HG03139 (cell line): Measurements from ENCODE around the gene APPBP2.
A peak's percentile ranks its signal among the peaks of the same experiment; 100 is the strongest.
"Not testable (repeated sequence)": the region's sequence is repeated elsewhere in the genome, so short reads cannot be mapped to it uniquely, and the experiment has no call there.

ENCODE experiments used
- ATAC-seq: cut with Tn5 transposase; IDR thresholded peaks from one replicate; pipeline ENCODE4 v1.9.1; 2021; ENCODE audit not compliant: unreplicated experiment

APPBP2 gene

DNA sequence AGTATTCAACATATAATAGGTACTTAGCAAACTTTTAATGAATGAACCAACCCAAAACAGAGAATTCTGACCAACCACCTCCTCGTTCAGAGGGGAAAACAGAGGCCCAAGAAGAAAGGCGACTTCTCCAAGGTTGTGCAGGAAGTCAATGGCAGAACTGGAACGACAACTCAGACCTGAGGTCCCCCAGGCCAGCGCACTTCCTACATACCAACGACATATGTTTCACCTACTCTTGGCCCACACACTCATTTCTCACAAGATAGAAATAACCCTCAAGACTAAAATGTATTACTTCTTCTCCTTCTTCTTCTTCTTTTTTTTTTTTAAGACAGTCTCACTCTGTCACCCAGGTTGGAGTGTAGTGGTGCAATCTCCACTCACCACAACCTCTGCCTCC, 89.4 kb downstream of the APPBP2 start:
- ATAC-seq = no peak

DNA sequence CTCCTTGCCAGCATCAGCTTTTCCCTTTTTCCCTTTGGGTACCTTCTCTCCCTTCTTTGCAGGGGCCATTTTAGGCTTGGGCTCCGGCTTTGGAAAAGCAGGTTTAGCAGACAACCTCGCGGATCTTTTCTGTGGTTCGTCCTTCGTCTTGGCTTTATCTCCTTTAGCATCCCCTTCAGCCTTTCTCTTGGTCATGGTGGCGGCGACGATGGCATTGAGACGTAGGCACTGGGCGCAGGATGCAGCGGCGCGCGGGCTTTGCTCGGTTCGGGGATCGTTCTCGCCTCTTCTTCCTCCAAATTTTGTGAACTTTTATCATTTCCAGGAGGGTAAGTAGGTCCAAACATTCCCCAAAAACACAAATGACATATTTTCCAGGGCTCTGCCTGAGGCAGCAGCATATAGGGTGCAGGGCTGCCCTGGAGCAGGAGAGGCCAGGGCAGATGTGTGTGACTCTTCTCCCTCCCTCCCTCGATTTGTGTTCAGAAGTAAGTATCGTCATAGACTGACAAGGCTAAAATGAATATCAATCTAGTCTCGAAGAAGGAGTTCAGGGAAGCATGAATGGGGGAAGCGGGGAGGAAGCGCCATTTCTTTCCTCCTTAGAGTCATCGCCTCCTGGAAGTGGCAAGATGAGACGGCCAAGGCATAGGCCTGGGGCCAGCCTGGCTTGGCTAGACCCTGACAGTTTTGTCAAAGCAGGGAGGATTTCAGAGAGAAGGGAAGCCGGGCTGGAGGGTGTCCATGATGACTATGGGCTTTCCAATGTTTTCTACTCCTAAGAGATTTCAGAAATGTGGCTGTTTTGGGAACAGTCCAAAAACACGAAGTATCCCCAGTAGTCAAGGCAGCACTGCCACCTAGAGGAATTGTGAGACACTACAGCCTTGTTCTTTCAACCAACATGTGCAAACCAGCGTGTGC, 90.5 kb downstream of the APPBP2 start:
- no peak for ATAC-seq

DNA sequence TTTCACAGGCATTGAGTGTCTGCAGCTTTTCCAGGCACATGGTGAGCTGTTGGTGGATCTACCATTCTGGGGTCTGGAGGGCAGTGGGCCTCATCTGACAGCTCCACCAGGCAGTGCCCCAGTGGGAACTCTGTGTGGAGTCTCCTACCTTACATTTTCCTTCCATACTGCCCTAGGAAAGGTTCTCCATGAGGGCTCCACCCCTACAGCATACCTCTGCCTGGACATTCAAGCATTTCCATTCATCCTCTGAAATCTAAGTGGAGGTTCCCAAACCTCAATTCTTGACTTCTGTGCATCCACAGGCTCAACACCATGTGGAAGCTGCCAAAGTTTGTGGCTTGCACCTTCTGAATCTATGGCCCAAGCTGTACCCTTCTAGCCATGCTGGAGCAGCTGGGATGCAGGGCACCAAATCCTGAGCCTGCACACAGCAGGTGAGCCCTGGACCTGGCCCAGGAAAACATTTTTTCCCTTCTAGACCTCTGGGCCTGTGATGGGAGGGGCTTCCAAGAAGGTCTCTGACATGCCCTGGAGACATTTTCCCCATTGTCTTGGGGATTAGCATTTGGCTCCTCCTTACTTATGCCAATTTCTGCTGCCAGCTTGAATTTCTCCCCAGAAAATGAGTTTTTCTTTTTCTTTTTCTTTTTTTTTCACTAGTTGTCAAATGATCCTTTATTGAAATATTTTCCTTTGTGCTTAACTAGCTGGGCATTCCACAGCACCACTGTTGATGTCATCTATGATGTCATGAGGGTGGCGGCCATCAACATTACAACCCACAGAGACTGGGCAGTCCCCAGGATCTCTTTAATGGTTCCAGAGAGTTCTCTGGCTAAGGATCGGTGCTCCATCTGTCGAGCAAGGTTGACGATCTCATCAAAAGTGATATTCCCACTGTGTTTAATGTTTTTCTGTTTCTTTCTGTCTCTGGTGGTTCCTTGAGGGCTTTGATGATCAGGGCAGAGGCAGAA, 92.7 kb downstream of the APPBP2 start:
- ATAC-seq = not testable (repeated sequence)

DNA sequence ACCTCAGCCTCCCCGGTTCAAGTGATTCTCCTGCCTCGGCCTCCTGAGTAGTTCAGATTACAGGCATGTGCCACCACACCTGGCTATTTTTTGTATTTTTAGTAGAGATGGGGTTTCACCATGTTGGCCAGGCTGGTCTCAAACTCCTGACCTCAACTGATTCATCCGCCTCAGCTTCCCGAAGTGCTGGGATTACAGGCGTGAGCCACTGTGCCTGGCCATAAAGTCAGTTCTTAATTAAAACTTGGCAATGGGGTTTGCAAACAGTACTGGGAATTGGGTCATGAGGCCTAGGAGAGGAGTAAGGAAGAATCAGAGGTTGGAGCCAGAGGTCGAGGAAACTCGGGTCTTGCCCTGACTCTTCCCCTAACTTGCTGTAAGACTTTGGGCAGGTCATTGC, 95.5 kb downstream of the APPBP2 start:
- not testable (repeated sequence) for ATAC-seq

- not testable (repeated sequence) for ATAC-seq
Observed at GRCh38 chr17:60428491-60428890, 97.6 kb downstream of the APPBP2 start.

GRCh38 chr17:60426596-60426995, 99.4 kb downstream of the APPBP2 start:
- no peak for ATAC-seq

DNA sequence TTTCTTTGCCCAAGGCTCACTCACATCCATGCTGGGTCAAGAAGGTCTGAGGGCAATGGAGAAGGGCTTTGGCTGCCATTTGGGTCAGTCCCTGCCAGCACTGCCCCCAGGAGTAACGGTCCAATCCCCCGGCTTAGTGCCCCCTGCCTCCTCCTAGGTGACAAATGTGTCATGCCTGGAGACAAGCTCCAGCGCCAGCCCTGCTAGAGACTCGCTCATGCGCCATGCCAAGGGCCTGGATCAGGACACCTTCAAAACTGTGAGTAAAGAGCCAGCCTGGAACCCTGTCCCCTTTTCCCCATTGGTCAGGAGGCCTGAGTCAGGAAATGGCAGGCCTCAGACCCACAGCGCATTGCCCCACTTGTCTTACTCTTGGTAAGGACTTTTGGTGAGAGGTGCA, 100.4 kb downstream of the APPBP2 start:
- no peak for ATAC-seq

DNA sequence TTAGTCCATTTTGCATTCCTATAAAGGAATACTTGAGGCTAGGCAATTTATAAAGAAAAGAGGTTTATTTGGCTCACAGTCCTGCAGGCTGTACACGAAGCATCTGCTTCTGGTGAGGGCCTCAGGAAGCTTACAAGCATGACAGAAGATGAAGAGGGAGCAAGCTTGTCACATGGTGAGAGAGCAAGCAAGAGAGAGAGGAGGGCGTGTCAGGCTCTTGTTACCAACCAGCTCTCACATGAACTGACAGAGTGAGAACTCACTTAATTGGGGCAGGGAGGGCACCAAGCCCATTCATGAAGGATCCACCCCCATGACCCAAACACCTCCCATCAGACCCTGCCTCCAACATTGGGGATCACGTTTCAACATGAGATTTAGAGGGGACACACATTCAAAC, 102.2 kb downstream of the APPBP2 start:
- ATAC-seq = no peak

DNA sequence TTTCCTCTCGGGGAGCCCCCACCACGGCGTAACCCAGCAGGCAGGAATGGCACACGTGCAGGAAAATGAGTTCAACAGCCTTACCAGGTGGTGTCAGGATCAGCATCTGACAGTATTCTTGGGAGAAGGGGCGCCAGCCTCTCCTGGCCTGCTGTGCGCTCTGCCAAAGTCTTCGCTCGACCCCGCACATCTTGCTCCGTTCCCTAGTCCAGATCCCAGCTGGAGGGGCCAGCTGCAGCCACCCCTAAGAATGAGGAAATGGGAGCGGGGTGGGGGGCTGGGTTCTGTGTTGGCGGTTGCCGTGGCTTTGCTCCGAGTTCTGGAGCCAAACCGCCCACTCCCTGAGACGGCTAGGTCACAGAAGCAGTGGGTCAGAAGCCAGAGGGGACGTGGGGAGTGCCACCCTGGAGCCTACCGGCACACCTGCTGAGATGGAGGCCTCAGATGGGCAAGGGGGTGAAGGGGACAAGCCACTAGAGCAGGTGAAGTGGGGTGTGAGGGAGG, 103.8 kb downstream of the APPBP2 start, which contains the start of gene CHCT1:
Gene CHCT1, plus strand, starts transcription at position 328 of the 504 bp plus-strand sequence. Its CDS starts 104 bp downstream, at position 432.
- no peak for ATAC-seq

DNA sequence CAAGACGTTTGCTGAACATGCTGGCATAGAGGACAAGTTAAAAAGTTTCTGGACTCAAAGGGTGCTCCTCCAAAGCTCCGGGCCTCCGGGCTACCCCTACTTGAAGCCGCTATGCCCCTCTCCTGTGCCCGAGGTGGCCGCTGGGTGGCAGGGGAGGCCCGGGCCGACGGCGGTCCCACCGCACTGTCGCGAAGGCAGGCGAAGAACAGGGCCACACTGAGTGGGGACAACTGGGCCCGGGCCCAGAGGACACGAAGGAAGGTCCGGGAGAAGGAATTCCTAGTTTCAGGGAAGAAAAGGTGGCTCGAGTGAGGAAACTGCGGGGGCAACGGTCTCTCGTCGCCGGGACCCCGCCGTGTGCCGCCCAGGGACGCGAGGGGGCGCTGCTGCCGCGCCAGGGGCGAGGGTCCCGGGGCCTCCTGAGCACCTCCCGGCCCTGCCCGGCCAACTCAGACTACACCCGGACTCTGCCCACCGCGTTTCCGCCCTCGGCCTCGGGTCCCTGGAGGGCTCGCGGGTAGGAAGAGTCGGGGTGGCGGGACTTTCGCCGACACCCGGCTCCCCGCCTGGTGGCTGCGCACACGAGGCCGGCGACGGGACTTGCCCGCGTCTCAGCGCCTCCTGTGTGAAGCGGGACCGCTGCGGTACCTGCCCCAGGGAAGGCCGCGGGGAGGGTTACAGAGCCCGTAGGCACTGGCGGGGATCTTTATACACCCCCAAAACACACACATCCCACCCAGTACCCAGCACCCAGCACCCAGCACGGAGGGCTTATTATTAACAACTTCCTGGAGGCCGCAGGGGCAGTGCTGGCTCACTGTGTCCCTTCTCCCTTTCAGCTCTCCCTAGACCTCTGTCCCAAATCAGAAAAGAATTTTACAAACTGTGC, 104.5 kb downstream of the APPBP2 start:
- peak; percentile 82 for ATAC-seq

- not testable (repeated sequence) for ATAC-seq
Observed at GRCh38 chr17:60419875-60420274, 106.2 kb downstream of the APPBP2 start.

DNA sequence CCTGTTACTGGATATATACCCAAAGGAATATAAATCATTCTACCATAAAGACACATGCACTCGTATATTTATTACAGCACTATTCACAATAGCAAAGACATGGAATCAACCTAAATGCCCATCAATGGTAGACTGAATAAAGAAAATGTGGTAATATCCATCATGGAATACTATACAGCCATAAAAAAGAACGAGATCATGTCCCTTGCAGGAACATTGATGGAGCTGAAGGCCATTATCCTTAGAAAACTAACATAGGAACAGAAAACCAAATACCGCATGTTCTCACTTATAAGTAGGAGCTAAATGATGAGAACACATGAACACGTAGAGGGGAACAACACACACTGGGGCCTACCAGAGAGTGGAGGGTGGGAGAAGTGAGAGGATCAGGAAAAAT, 107.0 kb downstream of the APPBP2 start:
- not testable (repeated sequence) for ATAC-seq

GRCh38 chr17:60416368-60416925, 109.6 kb downstream of the APPBP2 start:
- no peak for ATAC-seq

GRCh38 chr17:60415146-60415545, 110.9 kb downstream of the APPBP2 start:
- ATAC-seq = no peak

- no peak for ATAC-seq
Observed at GRCh38 chr17:60412701-60413100, 113.3 kb downstream of the APPBP2 start.

DNA sequence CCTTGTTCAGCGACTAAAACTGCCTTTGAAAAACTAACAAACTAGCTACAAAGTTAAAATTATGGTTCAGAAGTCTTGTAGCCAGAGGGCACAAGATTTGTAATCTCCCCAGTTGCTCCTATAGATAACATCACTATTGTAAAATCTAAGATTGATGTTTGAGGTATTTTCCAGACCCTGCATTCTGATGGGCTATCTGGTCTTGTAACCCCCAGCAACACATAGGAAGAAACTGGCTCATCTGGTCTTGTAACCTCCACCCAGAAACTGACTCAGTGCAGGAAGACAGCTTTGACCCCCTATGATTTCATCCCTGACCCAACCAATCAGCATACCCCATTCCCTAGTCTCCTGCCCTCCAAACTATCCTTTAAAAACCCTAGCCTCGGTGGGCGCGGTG, 116.0 kb downstream of the APPBP2 start:
- no peak for ATAC-seq

GRCh38 chr17:60406887-60407286, 119.2 kb downstream of the APPBP2 start:
- no peak for ATAC-seq

DNA sequence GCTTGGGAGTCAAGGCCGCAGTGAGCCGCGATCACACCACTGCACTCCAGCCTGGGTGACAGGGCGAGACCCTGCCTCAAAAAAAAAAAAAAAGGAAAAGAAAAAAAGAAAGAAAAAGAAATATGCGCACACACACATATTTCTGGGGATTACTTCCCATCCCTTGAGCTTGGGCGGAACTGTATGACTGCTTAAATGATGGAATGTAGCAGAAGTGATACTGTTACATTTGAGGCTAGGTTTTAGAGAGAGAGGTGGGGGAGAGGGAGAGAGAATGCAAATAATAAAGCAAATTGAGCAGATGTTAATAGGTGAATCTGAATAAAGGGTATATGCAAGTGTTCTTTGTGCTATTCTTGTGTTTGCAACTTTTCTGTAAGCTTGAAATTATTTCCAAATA, 122.1 kb downstream of the APPBP2 start:
- no peak for ATAC-seq

- no peak for ATAC-seq
Observed at GRCh38 chr17:60403523-60403810, 122.6 kb downstream of the APPBP2 start.

DNA sequence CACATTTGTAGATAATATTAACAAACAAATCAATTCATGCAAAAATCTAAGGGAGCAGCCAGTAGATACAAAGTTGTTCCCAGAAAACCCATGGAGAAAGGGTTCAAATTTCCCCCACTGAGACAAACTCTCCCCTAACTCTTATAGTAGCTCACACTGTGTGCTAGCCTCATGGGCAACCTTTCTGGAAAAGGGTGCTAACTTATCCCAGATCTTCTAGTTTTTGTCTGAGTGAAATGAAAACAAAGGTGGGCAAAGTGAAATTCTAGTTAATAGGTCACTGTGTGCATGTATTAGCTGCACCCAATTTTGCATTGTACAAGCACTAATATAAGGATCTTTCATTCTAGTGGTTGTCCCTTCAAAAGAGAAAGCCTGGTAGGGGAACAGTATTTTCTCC, 124.2 kb downstream of the APPBP2 start:
- ATAC-seq = no peak
